HG03280 (cell line): ENCODE results near the gene TOB2.
"Not testable (repeated sequence)": the region's sequence is repeated elsewhere in the genome, so short reads cannot be mapped to it uniquely, and the experiment has no call there.

Experiments
- ATAC-seq: cut with Tn5 transposase; IDR thresholded peaks from one replicate; pipeline ENCODE4 v1.9.1; 2021; ENCODE audit warnings: mild to moderate bottlenecking, moderate library complexity; ENCODE audit not compliant: unreplicated experiment

TOB2 gene

DNA sequence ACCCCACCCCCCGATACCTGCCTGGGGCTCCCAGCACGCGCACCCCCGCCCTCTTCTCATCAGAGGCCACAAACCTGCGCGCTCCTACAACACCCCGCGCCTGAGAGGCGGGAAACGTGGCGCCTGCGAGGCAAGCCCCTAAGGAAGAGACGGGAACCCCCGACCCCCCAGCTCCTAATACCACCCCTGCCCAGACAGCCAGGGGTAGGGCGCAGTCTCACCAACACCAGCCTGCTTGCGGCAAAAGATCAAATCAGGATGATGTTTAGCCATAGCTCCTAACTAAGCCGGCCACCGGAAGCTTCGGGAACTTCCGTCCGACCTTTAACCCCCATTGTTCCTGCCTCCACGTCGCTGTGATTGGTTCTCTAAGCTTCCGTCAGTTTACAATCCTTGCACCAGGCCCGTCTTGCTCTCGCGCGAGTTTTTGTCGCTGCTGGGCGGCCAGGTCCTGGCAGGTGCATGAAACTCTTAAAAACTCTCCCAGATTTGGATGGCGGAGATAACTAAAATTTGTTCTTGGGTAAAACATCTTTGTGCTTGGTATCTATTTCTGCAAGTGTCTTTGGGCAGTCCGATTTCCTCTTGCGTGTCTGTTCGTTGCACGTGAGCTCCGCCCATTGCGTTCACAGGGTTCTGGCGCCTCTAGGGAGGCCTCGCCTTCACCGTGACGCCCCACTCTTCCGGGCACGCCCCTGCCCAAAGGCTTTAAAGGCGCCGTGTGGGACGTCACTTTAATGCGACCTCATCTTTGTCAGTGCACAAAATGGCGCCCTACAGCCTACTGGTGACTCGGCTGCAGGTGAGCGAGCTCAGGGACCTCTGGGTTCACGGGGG lies 22.0 kb upstream of the TOB2 start, which contains the start of the genes ACO2 and PHF5A:
Gene ACO2 (plus strand): TSS at position 737 of the 837 bp plus-strand sequence. CDS start 30 bp downstream, at position 767.
Gene PHF5A (minus strand): TSS at position 312 of the 837 bp plus-strand sequence. CDS start 39 bp downstream, at position 273.
- ATAC-seq: peak; percentile 92

DNA sequence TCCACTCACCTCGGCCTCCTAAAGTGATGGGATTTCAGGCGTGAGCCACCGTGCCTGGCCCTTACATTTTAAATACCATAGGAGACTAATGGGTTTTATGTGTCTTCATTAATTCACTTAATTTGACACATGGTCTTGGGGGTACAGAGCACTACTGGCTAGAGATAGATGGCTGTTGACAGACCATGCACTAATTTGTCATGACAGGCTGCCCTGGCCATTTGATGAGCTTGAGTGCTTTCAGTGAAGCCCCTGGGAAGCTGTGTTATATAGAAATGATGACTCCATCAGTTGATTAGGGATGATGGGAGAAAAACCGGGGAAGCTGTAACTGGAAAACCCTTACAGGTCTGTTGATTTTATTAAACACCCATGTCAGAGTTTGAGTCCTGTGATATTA lies 15.3 kb upstream of the TOB2 start:
- ATAC-seq: no peak

GRCh38 chr22:41460071-41460470 lies 13.5 kb upstream of the TOB2 start:
- not testable (repeated sequence) for ATAC-seq

DNA sequence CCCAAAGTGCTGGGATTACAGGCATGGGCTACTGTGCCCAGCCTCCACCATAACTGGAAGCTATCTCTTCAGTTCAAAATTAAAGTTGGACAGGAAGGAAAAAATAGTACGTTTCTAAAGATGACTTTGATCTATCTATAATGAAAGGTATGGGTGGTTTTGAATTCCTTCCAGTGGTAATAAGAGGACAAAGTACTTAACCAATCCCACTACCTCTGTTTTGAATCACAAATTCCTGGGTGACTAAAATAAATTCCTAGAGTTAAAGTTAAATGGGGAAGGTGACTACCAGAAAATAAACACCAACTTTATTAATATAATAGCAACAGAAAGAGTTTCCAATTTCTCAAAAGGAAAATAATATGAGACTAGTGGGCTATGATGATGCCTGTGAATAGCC lies 12.8 kb upstream of the TOB2 start:
- no peak for ATAC-seq

DNA sequence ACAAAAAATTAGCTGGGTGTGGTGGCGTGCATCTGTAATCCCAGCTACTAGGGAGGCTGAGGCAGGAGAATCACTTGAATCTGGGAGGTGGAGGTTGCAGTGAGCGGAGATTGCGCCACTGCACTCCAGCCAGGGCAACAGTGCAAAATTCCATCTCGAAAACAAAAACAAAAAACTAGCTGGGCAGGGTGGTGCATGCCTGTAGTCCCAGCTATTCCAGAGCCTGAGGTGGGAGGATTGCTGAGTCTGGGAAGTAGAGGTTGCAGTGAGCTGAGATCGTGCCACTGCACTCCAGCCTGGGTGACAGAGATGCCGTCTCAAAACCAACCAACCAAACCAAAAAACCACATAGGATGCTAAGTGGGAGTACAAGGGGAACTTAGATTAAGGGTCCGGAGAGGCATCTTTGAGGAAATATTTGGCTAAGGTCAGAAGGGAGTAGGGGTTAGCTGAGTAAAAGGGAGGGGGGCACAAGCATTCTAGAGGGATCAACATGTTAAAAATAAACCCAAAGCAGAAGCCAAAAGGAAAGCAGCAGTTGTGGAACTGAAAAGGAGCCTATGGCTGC lies 11.6 kb upstream of the TOB2 start:
- no peak for ATAC-seq

- peak; percentile 49 for ATAC-seq
Measured at GRCh38 chr22:41448189-41448808, 1.7 kb upstream of the TOB2 start.

DNA sequence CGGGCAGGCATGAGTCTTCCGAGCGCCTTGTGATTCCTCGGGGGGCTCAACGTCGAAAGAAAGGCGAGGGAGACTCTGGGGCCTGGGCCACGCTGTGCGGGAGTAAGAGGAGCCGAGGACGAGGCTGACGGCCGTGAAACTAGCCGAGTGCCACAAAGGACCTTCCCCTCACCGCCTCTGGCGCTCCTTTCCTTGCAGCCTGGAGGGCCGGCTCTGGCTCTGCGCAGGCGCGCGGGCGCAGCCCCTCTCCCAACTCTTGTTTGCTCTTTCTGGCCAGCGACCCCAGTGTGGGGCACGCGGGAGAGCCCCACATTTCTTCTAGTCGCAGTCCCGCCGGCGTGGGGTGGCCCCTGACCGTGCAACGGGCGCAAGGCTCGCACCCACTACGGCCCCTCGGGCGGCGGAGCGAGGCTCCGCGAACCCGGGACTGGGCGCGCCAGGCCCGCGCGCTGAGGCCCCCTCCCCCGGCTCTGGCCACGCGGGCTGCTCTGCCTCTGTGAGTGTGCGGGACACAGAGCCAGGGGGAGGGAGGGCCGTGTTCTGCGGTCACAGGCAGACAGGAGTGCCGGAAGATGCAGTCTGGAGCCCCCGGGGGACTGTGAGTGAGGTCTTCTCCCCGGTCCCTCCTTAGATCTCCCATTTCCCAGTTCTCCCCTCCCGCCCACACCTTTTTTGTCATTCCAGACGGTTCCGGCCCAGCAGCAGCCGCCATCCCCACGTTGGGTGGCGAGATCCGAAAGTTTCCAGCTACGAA lies 1.0 kb upstream of the TOB2 start:
- ATAC-seq: no peak

GRCh38 chr22:41446057-41446501 lies 522 bp downstream of the TOB2 start:
- no peak for ATAC-seq

- ATAC-seq: no peak
Measured at GRCh38 chr22:41445129-41446056, 1.2 kb downstream of the TOB2 start.

GRCh38 chr22:41444360-41445128 lies 2.1 kb downstream of the TOB2 start:
- peak; percentile 48 for ATAC-seq

DNA sequence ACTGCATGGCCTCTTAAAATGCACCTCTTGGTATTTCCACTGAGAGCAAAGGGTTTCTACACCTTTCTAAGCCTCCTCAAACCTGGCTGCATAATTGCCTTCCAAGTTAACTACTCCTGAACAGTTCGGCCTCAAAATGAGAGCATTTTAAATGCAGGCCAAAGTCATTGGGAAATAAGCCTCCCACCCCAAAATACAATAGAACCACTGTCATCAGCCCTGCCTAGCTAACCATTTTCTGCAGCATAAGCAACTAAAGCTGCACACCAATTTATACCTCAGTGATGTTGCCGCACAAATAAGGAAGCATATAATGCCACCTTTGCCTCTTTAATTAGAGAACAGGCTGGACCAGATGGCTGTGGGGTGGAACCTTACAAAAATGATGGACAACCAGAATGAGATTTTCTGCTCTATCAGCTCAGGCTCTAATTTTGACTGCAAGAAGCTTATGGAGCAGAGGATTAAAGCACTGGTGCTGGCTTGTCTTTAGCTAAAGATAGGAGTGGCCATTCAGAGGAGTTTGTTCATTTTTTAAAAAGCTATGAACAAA lies 4.3 kb downstream of the TOB2 start:
- no peak for ATAC-seq

GRCh38 chr22:41440511-41440910 lies 6.1 kb downstream of the TOB2 start:
- not testable (repeated sequence) for ATAC-seq

DNA sequence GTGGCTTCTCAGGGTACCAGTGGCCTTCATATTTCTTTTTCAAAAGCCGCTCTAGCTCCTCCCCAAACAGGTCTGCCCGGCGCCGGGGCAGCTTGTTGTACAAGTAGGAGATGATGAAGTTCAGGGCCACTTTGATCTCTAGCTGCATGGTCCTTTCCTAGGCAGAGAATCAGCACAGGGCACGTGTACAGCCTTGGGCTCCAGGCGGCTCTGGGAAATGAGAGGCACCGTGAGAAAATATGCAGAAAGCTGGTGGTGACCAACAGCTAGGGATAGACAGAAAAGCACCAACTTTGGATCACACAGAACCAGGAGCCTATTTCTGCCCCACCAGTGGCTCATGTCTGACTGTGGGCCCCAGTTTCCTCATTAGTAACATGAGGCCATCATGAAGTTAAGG lies 9.4 kb downstream of the TOB2 start:
- no peak for ATAC-seq

DNA sequence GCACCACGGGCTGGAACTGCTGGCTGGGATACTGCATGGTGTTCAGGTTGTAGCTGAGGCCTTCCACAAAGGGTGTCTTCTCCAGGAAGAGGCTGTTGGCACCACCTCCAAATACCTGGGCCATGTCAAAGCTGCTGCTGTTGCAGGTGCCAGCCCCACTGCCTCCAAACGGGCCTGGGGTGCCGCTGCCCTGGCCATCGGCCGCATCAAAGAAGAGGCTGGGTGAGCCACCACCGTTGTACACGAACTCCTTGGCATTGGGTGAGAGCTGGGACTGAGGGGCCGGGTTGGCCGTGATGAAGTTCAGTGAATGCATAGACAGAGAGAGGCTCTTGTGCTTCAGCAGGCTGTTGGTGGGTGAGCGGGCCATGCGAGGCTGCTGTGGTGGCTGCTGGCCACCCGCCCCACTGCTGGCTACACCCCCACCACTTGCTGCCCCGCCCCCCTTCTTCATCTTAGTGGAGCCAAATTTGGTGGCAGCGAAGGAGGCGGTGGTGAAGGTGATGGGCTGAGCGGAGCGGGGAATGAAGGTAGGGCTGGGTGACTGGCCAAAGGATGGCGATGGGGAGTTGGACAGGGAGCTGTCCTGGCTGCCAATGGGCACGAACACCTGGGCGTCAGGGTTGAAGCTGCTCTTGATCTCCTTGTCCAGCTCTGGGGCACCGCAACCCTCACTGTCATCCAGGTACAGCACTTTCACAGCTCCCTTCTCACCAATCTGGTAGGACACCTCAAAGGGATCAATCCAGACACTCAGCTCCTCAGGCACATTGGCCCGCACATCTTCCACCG lies 10.1 kb downstream of the TOB2 start:
- no peak for ATAC-seq

DNA sequence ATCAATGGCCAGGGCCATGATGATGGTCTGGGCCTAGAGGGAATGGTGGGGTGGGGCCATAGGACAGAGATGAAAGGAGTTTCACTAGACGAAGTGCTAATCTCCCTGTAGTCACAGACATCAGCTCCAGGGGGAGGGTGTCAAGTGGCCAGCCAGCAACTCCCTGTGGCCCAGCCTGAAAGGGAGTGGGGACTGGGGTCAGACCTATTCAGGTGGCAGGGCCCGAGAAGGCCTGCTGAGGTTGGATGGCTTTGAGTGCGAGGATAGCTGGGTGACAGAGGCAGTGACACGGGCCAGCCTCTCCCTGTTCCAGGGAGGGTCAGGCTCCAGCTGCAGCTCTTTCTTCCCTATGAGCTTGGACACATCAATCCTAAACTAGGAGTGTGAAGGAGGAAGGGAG lies 11.0 kb downstream of the TOB2 start:
- ATAC-seq: no peak

- ATAC-seq: not testable (repeated sequence)
Measured at GRCh38 chr22:41434361-41435003, 12.1 kb downstream of the TOB2 start.

- not testable (repeated sequence) for ATAC-seq
Measured at GRCh38 chr22:41433480-41433879, 13.1 kb downstream of the TOB2 start.

GRCh38 chr22:41431656-41432055 lies 14.9 kb downstream of the TOB2 start:
- ATAC-seq: no peak
